Measurements from ENCODE around the gene NKAIN4. TPM values are rescaled to one million over a fixed set of nuclear protein-coding genes. Genes with fewer than 3 reads are reported as not detected.

NKAIN4 gene
- polyA plus RNA-seq, 1 donor (not counting 4 experiments of a cell fraction or from before 2014, with no cell fraction given) = not detected

GRCh38 chr20:63241272-63241671 is 13.0 kb downstream of the NKAIN4 start:
- FAIRE-seq = no peak
- dilution Hi-C loops (cut with MboI; ENCODE audit: extremely low pct_ligation_motif_present, low sequenced_read_pairs) = no loop called here

GRCh38 chr20:63240004-63240403 is 14.3 kb downstream of the NKAIN4 start:
- H3K9me3 ChIP-seq (ENCODE audit: control insufficient read depth, low read depth, low read length) = no peaks in the 10 kb centered on the region
- H3K4me2 ChIP-seq (ENCODE audit: control insufficient read depth, extremely low read depth, insufficient read depth, low read depth, low read length) = no peak overlapping the region
- peaks cover 11% of the 10 kb centered on the region for H3K27me3 ChIP-seq (ENCODE audit: control insufficient read depth, extremely low read depth, insufficient read depth, low read length)
- FAIRE-seq (no peak), DNase-seq (ENCODE audit: low read depth, low spot score) (no peak)
- dilution Hi-C loops (cut with MboI; ENCODE audit: extremely low pct_ligation_motif_present, low sequenced_read_pairs) = no loop called here
- H3K9me1 ChIP-seq (ENCODE audit: control insufficient read depth, extremely low read depth, insufficient read depth, low read length) = no peaks in the 10 kb centered on the region
- no peaks in the 10 kb centered on the region for H3K4me1 ChIP-seq (ENCODE audit: control insufficient read depth, extremely low read depth, insufficient read depth, low read length)
- no peak overlapping the region for H3K9ac ChIP-seq (ENCODE audit: control insufficient read depth, extremely low read depth, insufficient read depth, low read length)
- H3K4me3 ChIP-seq (ENCODE audit: control insufficient read depth in 2 of 3, extremely low read depth in 1 of 3, insufficient read depth in 2 of 3, low read depth in 1 of 3, low read length in 3 of 3) = no peak overlapping the region
- no peaks in the 10 kb centered on the region for H3K79me2 ChIP-seq (ENCODE audit: control insufficient read depth, insufficient read depth, low read length)
- H2AFZ ChIP-seq (ENCODE audit: control insufficient read depth, low read length) = no peak overlapping the region
- H4K20me1 ChIP-seq (ENCODE audit: control insufficient read depth, extremely low read depth, insufficient read depth, low read length) = no peaks in the 10 kb centered on the region
- TF ChIP-seq EZH2 (IDR thresholded peaks at IDR 0.05; ENCODE audit: low read length) (no peak), CTCF (optimal IDR thresholded peaks at IDR 0.05 in 1 of 3, IDR thresholded peaks at IDR 0.05 in 1 of 3, conservative IDR thresholded peaks at IDR 0.05 in 1 of 3; ENCODE audit: extremely low read depth in 1 of 3, insufficient read depth in 2 of 3, low read length in 3 of 3) (no peak)
- no peak overlapping the region for H3K27ac ChIP-seq (ENCODE audit: control insufficient read depth, insufficient read depth, low read length)
- H3K36me3 ChIP-seq (ENCODE audit: control insufficient read depth in 2 of 2, extremely low read depth in 1 of 2, insufficient read depth in 2 of 2, low read length in 2 of 2) = no peaks in the 10 kb centered on the region

More at GRCh38 chr20:63241272-63241671, 13.0 kb downstream of the NKAIN4 start:
- Histone ChIP-seq H3K4me1 (ENCODE audit: control insufficient read depth, extremely low read depth, insufficient read depth, low read length) (no peaks in the 10 kb centered on the region), H3K79me2 (ENCODE audit: control insufficient read depth, insufficient read depth, low read length) (no peaks in the 10 kb centered on the region), H3K36me3 (ENCODE audit: control insufficient read depth in 2 of 2, extremely low read depth in 1 of 2, insufficient read depth in 2 of 2, low read length in 2 of 2) (no peaks in the 10 kb centered on the region), H3K9me3 (ENCODE audit: control insufficient read depth, low read depth, low read length) (no peaks in the 10 kb centered on the region), H3K4me2 (ENCODE audit: control insufficient read depth, extremely low read depth, insufficient read depth, low read depth, low read length) (no peak overlapping the region), H3K4me3 (ENCODE audit: control insufficient read depth in 2 of 3, extremely low read depth in 1 of 3, insufficient read depth in 2 of 3, low read depth in 1 of 3, low read length in 3 of 3) (no peak overlapping the region), H3K27ac (ENCODE audit: control insufficient read depth, insufficient read depth, low read length) (no peak overlapping the region), H2AFZ (ENCODE audit: control insufficient read depth, low read length) (no peak overlapping the region), H3K9me1 (ENCODE audit: control insufficient read depth, extremely low read depth, insufficient read depth, low read length) (no peaks in the 10 kb centered on the region), H3K27me3 (ENCODE audit: control insufficient read depth, extremely low read depth, insufficient read depth, low read length) (peaks cover 11% of the 10 kb centered on the region), H3K9ac (ENCODE audit: control insufficient read depth, extremely low read depth, insufficient read depth, low read length) (no peak overlapping the region), H4K20me1 (ENCODE audit: control insufficient read depth, extremely low read depth, insufficient read depth, low read length) (no peaks in the 10 kb centered on the region)
- TF ChIP-seq EZH2 (IDR thresholded peaks at IDR 0.05; ENCODE audit: low read length) (no peak), CTCF (optimal IDR thresholded peaks at IDR 0.05 in 1 of 3, IDR thresholded peaks at IDR 0.05 in 1 of 3, conservative IDR thresholded peaks at IDR 0.05 in 1 of 3; ENCODE audit: extremely low read depth in 1 of 3, insufficient read depth in 2 of 3, low read length in 3 of 3) (no peak)
- DNase-seq (ENCODE audit: low read depth, low spot score) = no peak

All from keratinocyte (primary cell).